ENCODE results near the gene RGS10.

The RGS10 gene

DNA sequence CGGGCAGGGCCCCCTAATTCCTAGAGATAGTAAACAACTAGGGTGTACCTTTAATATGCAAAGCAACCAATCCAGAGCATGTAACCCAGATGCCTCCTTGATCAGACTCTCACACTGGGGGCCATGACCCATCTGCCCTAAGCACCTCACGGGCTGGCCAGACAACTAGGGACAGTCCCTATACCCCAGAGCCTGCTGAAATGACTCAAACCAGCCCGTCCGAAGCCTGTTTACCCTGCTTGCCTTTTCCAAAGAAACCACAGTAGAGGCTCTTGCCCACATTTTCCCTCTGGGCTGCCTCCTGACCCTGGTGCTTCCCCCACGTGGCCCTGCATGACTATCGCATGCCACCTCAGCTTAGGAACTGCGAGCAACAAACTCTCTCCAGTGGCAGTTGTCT lies 46.2 kb downstream of the RGS10 start:
- no peak for DNase-seq (ENCODE audit: low read depth)

DNA sequence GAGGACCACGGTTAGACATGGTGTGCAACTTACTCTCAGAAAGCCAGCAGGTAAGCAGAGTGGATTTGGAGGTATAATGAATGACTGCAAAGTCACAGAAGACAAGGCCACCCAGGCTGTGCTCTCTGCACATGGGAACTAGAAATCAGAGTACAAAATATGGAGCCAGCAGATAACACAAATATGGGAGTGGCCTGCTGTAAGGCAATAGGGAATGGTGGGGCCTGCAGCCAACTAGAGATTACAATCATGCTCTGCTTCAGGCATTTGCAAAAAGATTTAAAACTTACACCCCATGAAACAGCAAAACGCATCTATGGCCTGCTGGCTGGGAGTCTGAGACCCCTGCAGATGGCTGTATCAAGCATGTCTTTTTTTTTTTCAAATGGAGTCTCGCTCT lies 47.0 kb downstream of the RGS10 start:
- no peak for DNase-seq (ENCODE audit: low read depth)

DNA sequence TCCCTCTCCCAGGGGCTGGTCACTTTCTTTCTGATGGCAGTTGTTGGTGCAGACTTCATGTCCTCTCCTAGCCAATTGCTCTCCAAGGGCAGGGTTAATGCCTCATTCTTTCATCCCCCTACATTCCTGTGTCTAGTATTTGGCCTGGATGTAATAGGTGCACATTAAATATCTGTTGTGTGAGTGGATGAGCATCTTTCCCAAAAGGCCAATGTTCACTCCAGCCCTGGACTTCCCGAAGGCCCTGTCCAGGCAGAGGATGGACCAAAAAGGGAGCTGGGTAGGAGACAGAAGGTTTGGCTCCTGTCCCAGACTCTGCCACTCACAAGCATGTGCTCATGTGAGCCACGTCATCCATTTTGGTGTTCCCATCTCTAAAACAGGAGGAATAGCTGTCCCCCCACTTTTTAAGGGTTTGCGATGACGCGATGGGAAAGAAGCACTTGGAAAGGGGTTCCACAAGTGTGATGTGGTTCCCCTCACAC lies 47.5 kb downstream of the RGS10 start:
- no peak for DNase-seq (ENCODE audit: low read depth)

DNA sequence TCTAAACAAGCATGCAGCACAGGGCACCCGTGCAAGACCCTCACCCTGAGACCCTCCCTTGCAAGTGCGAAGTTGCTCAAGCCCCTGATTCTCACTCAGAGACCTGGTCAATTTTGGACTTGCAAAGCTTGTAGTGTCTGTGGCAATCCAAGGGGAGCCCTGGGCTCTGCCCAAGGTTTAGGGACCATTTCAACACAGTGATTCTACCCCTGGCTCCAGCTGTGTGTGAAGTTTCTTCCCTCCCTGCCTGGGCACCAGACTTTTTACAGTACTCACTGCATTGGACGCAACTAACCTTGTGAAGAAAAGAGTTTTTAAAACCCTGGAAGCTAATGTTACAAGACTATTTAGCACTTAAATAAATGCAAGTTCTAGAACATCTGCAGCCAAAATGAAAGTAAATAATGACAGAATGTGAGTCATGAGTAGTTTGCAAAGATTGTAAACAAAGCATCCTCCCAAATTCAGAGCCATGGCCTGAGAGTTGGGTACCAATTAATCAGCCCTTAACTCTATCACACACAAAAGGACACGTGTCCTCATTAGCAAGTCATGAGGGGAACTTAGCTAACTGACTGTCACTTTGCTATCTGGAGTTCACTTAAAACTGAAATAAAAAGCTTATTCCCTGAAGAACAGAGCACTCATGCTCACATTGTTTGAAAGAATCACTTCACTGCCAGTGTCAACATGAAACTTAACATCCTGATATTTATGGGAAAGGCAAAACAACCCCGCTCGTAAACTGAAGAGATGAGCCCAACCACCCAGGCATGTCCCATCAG lies 48.1 kb downstream of the RGS10 start:
- peak; percentile 65 for DNase-seq (ENCODE audit: low read depth)

DNA sequence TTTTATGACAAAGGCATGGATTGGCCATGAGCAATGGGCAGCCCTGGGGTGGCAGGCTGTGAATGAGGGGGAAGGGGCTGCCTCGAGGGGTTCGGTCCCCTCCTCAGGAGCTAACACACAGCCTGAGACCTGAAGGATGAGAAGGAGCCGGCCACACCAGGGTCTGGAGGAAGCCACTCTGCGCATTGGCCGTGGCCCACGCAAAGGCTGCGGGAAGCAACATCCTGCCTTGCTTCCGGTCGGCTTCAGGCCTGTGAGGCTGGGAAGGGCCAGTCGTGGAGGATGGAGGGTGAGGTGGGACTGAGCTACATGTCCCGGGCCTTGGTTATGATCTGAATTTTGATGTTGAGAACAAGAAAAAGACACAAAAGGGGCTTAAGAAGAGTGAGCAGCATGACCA lies 49.4 kb downstream of the RGS10 start:
- DNase-seq (ENCODE audit: low read depth), result no peak

DNA sequence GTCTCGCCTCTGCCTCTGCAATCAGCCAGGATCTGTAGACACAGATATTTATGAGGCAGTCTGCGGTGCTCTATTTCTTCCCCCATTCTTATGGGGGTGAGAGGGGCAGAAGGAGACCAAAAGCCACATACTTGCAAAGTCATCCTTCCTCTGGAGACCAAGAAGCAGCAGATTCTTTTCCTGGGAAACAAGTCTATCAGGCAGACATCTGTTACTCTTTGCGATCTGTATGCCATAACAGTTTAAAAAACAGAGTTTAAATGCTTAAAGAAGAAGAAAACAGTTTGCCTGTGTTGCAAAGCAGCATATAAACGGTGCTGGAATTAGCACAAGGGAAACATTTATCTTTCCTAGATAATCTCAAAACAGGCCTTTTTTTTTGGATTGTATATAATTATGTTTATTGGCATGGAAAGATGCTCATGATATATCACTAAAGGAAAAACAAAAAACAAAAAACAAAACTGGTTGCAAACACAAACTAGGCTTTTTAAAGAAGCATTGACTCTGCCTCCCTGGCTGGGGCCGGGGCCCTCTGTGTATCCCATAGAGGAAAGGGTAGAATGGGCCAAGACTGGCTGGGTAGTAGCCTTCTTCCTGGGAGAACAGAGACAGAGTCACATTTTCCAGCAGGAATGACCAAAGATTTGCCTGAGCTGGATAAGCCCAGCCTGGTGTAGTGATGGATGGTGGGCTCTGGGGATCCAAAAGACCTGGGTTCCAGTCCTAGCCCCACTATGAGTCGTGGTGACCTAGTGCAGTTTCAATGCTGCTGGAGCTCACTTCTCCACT lies 50.4 kb downstream of the RGS10 start:
- DNase-seq (ENCODE audit: low read depth), result peak; percentile 21

DNA sequence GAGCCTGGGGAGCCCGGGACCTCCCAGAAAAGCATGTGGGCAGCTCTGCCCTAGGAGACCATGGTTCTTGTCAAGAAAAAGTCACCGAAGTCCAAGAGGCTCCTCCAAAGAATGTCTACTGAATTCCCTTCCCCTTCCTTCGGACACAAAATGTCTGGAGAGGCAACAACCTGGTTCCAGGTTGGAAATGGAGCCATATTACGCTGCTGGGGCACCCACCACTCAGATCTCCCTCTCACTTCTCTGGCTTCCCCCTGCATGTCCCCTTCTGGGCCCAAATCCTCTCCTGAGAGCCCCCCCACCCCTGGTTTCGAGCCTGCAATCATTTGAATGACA lies 52.6 kb downstream of the RGS10 start:
- no peak for DNase-seq (ENCODE audit: low read depth)

DNA sequence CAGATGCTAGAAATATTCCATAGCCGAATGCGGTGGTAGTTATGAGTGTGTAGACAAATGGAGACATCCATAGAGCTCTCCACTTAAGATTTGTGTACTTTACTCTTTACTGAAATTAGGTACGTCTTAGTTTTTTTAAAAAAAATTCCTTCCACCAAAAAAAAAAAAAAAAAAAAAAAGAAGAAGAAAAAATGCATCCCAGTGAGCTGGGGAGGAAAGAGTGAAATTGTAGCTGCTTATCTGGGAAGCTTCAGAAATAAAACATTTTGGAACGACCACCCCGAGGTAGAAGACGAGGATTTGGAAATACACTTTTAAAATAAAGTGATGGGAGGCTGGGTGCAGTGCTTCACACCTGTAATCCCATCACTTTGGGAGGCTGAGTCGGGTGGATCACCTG lies 53.8 kb downstream of the RGS10 start:
- DNase-seq (ENCODE audit: low read depth), result no peak

DNA sequence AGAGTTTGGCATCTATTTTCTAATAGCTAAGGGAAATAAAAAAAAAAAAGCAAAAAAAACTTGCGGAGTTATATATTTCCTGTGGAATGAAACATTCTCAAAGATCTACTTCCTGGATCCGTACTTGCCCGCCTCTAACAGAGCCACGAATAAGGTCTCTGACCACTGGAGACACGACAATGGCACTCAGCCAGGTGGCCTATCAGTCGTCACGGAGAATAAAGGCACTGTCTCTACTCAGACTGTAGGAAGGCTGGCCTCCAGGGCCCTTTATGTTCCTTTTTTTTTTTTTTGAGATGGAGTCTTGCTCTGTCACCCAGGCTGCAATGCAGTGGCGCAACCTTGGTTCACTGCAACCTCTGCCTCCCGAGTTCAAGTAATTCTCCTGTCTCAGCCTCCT lies 58.7 kb downstream of the RGS10 start:
- no peak for DNase-seq (ENCODE audit: low read depth)

DNA sequence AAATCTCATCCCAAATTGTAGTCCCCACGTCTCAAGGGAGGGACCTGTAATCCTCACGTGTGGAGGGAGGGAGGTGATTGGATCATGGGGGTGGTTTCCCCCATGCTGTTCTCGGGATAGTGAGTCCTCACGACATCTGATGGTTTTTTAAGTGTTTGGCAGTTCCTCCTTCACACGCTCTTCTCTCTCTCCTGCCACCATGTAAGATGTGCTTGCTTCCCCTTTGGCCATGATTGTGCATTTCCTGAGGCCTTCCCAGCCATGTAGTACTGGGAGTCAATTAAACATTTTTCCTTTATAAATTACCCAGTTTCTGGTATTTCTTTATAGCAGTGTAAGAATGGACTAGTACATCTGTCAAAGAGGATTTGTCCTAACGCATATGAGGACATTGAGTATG lies 59.5 kb downstream of the RGS10 start:
- DNase-seq (ENCODE audit: low read depth), result no peak

DNA sequence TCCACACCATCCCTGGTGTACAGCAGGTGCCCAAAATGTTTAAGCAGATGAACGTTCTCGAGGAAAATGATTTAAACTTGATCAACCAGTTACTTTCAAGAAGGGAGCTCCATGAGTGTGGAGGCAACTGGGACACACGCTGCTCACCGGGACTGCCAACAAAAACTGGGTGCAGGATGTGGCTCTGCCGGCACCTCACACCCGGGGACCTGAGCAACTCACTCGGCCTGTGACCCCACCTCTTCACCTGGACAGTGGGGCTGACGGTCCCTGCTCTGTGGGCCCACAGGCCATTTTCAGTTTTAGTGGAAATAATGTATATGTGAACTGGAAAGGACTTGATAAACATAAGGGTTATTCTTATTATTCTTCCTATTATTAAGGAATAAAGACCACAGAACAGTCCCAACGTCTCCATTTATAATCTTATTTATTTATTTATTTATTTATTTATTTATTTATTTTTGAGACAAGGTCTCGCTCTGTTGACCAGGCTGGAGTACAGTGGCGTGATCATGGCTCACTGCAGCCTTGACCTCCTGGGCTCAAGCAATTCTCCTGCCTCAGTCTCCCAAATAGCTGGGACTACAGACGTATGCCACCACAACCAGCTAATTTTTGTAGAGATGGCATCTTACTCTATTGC lies 60.6 kb downstream of the RGS10 start:
- DNase-seq (ENCODE audit: low read depth), result no peak

DNA sequence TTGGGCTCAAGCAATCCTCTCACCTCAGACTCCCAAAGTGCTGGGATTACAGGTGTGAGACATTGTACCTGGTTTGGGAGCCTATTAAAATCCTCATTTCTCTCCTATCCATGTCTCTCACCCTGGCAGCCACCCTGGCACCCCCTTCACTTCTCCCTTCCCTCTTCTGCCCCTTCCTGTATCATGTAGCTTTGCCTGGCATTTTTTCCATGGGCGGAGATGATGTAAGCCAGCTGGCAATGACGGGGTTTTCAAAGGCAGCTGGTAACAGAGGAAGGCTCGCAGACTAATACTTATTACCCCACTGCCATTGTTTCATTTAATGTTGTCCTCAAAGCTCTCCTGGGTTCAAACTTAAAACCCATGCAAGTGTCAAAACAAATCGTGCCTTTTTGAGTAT lies 61.9 kb downstream of the RGS10 start:
- peak; percentile 11 for DNase-seq (ENCODE audit: low read depth)

DNA sequence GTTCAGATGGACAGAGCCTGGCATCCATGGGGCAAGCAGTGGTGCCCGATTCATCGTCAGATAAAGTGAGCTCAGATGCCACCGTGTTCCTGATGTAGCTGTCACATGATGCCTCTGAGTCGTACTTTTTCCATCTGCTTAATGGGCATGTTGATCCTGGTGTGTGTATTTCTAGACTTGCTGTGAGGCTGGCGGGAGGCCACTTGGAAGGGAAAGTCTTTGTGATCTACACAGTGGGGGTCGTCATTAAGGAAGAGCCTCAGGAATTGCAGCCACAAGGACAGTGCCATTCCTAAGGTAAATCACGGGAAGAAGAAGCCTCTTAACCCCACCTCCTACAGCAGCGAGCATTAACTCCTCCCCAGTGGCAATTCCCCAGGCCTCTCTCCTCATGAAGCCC lies 63.0 kb downstream of the RGS10 start:
- DNase-seq (ENCODE audit: low read depth), result peak; percentile 18

DNA sequence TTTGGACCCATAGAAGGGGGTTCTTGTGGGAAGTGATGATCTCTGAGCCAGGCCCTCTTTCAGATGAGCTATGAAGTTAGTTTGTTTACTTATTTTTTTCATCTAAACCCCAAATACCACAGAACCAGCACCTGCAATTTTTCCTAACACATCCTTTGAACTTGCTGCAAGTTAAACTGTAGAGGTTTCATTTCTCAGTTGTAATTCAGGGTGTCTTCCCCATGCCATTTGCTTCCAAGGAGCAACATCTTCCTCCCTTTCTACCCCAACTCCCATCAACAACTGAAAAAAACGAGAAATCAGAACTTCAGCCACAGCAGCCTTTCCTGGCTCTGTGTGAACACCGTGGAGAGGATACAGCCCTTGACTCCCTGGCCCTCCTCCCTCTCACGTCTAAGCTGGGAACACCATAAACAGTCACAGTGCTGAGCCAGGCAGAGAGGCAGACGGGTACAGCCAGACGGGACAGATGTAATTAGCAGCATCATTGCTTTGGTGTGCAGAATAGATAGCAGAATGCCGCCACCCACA lies 63.6 kb downstream of the RGS10 start:
- peak; percentile 45 for DNase-seq (ENCODE audit: low read depth)

DNA sequence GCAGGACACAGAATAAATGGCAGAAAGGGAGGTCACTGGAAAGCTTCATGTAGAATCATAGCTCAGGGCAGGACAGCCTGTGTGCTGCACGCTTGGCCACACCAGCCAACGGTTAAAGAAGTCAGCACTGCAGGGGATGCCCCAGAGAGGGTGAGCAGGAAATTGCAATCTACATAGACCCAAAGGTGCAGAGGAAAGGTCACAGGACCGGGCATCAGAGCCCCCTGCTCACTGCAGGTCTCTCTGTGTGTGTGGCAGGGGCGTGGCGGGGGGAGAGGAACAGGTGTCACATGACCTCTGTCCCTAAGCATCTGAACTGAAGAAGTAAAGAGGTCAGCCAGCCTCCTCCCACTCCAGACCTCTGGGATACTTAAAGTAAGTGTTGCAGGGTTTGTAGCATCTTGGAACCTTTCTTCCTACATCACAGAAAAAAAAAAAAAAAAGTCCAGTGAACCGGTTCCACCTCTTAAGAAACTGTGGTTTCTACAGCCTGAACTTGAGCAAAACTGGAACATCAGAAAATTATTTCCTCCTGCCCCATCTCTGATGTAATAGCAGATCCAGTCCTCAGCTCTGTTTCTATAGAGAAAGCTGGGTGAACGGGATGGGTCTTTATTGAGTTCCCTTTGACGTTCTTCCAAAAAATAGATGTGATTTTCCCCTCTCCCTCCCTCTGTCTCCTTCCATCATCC lies 64.3 kb downstream of the RGS10 start:
- DNase-seq (ENCODE audit: low read depth), result no peak

DNA sequence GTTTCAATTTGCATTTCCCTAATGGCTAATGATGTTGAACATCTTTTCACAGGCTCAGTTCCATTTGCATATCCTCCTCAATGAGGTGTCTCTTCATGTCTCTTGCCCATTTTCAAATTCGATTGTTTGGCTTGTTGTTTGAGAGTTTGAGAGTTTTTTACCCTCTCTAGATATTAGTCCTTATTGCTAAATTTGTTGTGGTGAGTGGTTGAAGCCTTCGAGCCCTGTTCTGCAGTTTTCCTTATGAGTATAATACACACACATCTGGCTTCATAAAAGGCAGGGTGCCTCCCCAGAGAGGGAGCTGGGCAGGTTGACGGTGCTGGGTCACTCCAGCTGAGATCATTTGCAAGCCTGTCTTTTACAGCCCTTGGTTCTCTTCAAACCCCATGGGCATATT lies 65.1 kb downstream of the RGS10 start:
- DNase-seq (ENCODE audit: low read depth), result no peak

DNA sequence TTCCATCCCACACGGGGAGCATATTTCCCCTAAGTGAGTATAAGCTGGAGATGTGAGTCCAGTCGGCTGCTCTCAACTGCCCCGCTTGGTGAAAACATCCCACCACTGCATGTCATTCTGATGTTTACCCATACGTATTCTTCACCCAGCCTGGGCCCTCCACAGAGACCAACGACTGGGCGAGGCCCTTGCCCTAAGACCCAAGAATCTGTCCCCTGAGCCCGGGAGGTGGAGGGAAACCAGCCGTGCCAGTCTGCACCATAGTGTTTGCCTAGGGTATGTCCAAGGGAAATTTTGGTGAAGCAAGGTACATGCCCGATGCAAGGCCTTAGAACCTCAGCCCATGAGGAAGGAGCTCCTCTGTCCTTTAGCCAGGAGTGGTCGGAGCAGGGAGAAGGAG lies 67.9 kb downstream of the RGS10 start:
- DNase-seq (ENCODE audit: low read depth), result no peak

DNA sequence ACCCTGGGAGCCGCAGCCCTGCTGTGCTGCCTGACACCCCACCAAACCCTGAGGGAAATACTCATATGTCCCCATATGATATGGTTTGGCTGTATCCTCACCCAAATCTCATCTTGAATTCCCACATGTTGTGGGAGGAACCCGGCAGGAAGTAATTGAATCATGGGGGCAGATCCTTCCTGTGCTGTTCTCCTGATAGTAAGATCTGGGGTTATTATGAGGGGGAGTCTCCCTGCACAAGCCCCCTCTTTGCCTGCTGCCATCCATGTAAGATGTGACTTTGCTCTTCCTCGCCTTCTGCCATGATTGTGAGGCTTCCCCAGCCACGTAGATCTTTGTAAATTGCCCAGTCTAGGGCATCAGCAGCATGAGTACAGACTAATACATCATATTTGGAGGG lies 68.7 kb downstream of the RGS10 start:
- no peak for DNase-seq (ENCODE audit: low read depth)

DNA sequence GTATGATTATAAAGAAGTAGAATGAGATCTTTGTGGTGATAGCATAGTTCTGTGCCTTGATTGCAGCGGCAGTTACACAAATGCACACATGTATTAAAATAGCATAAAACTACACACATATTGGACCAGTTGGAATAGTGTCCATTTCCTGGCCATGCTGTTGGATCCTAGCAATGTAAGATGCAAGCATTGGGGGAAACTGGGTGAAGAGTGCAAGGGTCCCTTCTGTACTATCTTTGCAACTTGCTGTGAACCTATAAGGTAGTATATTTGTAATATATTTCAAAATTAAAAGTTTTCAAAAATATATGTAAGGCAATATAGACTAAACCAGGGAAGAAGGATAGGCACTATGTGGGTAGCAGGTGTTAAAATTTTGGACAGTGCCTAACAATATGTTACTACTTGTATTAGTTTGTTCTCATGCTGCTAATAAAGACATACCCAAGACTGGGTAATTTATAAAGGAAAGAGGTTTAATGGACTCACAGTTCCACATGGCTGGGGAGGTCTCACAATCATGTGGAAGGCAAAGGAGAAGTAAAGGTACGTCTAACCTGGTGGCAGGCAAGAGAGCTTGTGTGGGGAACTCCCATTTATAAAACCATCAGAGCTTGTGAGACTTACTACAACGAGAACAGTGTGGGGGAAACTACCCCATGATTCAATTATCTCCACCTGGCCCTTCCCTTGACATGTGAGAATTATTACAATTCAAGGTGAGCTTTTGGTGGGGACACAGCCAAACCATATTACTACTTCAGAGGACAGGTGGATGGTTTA lies 71.4 kb downstream of the RGS10 start:
- no peak for DNase-seq (ENCODE audit: low read depth)

DNA sequence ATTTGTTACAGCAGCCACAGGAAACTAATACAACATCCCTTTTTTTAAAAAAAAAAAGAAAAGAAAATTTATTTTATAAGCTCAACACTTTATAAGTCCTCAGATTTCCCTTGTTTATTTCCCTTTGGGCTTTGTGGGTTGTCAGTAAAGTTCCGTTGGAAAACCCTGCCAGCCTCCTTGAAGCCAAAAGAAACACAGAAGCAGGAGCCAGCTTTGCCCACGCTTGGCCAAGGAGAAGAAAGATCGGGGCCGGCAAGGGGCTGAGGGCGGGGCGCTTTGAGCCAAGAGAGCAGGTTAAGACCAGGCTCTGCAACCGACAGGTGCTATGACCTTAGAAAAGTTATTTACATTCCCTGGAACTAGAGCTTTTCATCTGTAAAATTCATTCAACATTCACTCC lies 72.7 kb downstream of the RGS10 start:
- DNase-seq (ENCODE audit: low read depth), result no peak

DNA sequence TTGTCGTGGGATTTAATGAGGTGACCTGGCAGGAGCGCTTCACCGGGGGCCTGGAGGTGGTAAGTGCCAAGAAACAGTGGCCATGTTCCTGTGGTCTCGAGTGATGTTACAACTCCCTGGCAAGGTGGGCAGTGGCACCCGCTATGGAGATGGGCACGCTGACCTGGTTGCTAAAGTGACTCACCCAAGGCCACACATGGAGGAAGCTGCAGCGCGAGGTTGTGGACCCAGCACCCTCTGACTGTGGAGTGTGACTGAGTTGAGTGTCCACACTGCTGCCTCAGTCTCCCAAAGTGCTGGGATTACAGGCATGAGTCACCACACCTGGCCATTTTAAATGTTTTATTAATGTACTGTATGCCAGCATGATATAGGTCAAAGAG lies 73.2 kb downstream of the RGS10 start:
- DNase-seq (ENCODE audit: low read depth), result no peak

All from EH (cell line).